Measurements from ENCODE around the gene MC4R.

Gene MC4R

GRCh38 chr18:60358516-60358915 lies 14.1 kb downstream of the MC4R start:
- H3K9me3 Mint-ChIP-seq: no peaks in the 10 kb centered on the region

GRCh38 chr18:60350941-60351340 lies 21.6 kb downstream of the MC4R start:
- Mint-ChIP-seq H3K27me3 (no peaks in the 10 kb centered on the region), H3K36me3 (ENCODE audit: low read depth) (no peaks in the 10 kb centered on the region), H3K4me3 (no peak overlapping the region), H3K9me3 (peaks cover 4% of the 10 kb centered on the region), H3K27ac (no peak overlapping the region), H3K4me1 (ENCODE audit: low read depth) (no peaks in the 10 kb centered on the region)

More at GRCh38 chr18:60358516-60358915, 14.1 kb downstream of the MC4R start:
- no peaks in the 10 kb centered on the region for H3K27me3 Mint-ChIP-seq
- no peak overlapping the region for H3K27ac Mint-ChIP-seq
- H3K36me3 Mint-ChIP-seq (ENCODE audit: low read depth): no peaks in the 10 kb centered on the region
- no peak overlapping the region for H3K4me3 Mint-ChIP-seq
- no peaks in the 10 kb centered on the region for H3K4me1 Mint-ChIP-seq (ENCODE audit: low read depth)

- no peak overlapping the region for H3K27ac Mint-ChIP-seq
- no peak overlapping the region for H3K4me3 Mint-ChIP-seq
- H3K4me1 Mint-ChIP-seq (ENCODE audit: low read depth): no peaks in the 10 kb centered on the region
- H3K27me3 Mint-ChIP-seq: no peaks in the 10 kb centered on the region
- peaks cover 4% of the 10 kb centered on the region for H3K9me3 Mint-ChIP-seq
- H3K36me3 Mint-ChIP-seq (ENCODE audit: low read depth): no peaks in the 10 kb centered on the region
Measured at GRCh38 chr18:60350150-60350549, 22.4 kb downstream of the MC4R start.

- Mint-ChIP-seq H3K27ac (no peak overlapping the region), H3K9me3 (peaks cover 4% of the 10 kb centered on the region), H3K4me1 (ENCODE audit: low read depth) (no peaks in the 10 kb centered on the region), H3K4me3 (no peak overlapping the region), H3K27me3 (no peaks in the 10 kb centered on the region), H3K36me3 (ENCODE audit: low read depth) (no peaks in the 10 kb centered on the region)
Measured at GRCh38 chr18:60347526-60348045, 25.0 kb downstream of the MC4R start.

- Mint-ChIP-seq H3K27me3 (no peaks in the 10 kb centered on the region), H3K36me3 (ENCODE audit: low read depth) (no peaks in the 10 kb centered on the region), H3K4me3 (no peak overlapping the region), H3K27ac (no peak overlapping the region), H3K4me1 (ENCODE audit: low read depth) (no peaks in the 10 kb centered on the region), H3K9me3 (peaks cover 14% of the 10 kb centered on the region)
Measured at GRCh38 chr18:60339018-60339417, 33.6 kb downstream of the MC4R start.

- Mint-ChIP-seq H3K9me3 (peaks cover 11% of the 10 kb centered on the region), H3K27me3 (no peaks in the 10 kb centered on the region), H3K4me3 (no peak overlapping the region), H3K4me1 (ENCODE audit: low read depth) (no peaks in the 10 kb centered on the region), H3K36me3 (ENCODE audit: low read depth) (no peaks in the 10 kb centered on the region), H3K27ac (no peak overlapping the region)
Measured at GRCh38 chr18:60331890-60332289, 40.7 kb downstream of the MC4R start.

GRCh38 chr18:60329131-60329530 lies 43.4 kb downstream of the MC4R start:
- H3K4me1 Mint-ChIP-seq (ENCODE audit: low read depth): no peaks in the 10 kb centered on the region
- H3K9me3 Mint-ChIP-seq: no peaks in the 10 kb centered on the region
- no peak overlapping the region for H3K4me3 Mint-ChIP-seq
- H3K36me3 Mint-ChIP-seq (ENCODE audit: low read depth): no peaks in the 10 kb centered on the region
- H3K27ac Mint-ChIP-seq: no peak overlapping the region
- no peaks in the 10 kb centered on the region for H3K27me3 Mint-ChIP-seq

- Mint-ChIP-seq H3K36me3 (ENCODE audit: low read depth) (no peaks in the 10 kb centered on the region), H3K4me3 (no peak overlapping the region), H3K9me3 (no peaks in the 10 kb centered on the region), H3K4me1 (ENCODE audit: low read depth) (no peaks in the 10 kb centered on the region), H3K27ac (no peak overlapping the region), H3K27me3 (no peaks in the 10 kb centered on the region)
Measured at GRCh38 chr18:60327880-60328279, 44.7 kb downstream of the MC4R start.

- Mint-ChIP-seq H3K27me3 (no peaks in the 10 kb centered on the region), H3K27ac (no peak overlapping the region), H3K36me3 (ENCODE audit: low read depth) (no peaks in the 10 kb centered on the region), H3K9me3 (no peaks in the 10 kb centered on the region), H3K4me3 (no peak overlapping the region), H3K4me1 (ENCODE audit: low read depth) (no peaks in the 10 kb centered on the region)
Measured at GRCh38 chr18:60322591-60322990, 50.0 kb downstream of the MC4R start.

All from stimulated activated naive CD8-positive, alpha-beta T cell treated with anti-CD3 and anti-CD28 coated beads, Interleukin-15, Interleukin-2, amounts not matched to agents 100 ng/mL and 50 ng/mL, for 24 hours (primary cell).